Thymus (tissue), 11 donors: ENCODE measurements around the gene LTBP3. TPM values are rescaled to one million over a fixed set of nuclear protein-coding genes. Genes with fewer than 3 reads are reported as not detected.

ENCODE experiments used
- DNase-seq, 9 donors: peaks; one replicate each; pipeline ENCODE4 v3.0.0-alpha.2; 2013; ENCODE audit warnings: low spot score in 9 of 9, low read depth in 6 of 9, missing footprints in 1 of 9
- H3K27ac ChIP-seq, 2 donors: one replicate each; pipeline ENCODE4 v1.5.1; 2013; ENCODE audit warnings: control low read depth in 1 of 2, low read depth in 1 of 2, low read length in 1 of 2, mild to moderate bottlenecking in 1 of 2, moderate library complexity in 1 of 2
- H3K27me3 ChIP-seq, 2 donors: one replicate each; pipeline ENCODE4 v1.5.1; 2013; ENCODE audit warnings: low read length in 1 of 2; ENCODE audit not compliant: control insufficient read depth in 2 of 2, insufficient read depth in 1 of 2
- H3K36me3 ChIP-seq, 2 donors: one replicate each; pipeline ENCODE4 v1.5.1; 2013; ENCODE audit warnings: low read length in 1 of 2, mild to moderate bottlenecking in 1 of 2, moderate library complexity in 1 of 2; ENCODE audit not compliant: control insufficient read depth in 2 of 2, insufficient read depth in 2 of 2
- H3K4me1 ChIP-seq, 2 donors: one replicate each; pipeline ENCODE4 v1.5.1; 2013; ENCODE audit warnings: low read length in 2 of 2; ENCODE audit not compliant: control insufficient read depth in 2 of 2, insufficient read depth in 2 of 2
- H3K4me3 ChIP-seq, 2 donors: one replicate each; pipeline ENCODE4 v1.5.1; 2013; ENCODE audit warnings: low read length in 2 of 2, control low read depth in 1 of 2, mild to moderate bottlenecking in 1 of 2
- H3K9me3 ChIP-seq, 2 donors: one replicate each; pipeline ENCODE4 v1.5.1; 2013; ENCODE audit warnings: low read length in 1 of 2, mild to moderate bottlenecking in 1 of 2; ENCODE audit not compliant: control insufficient read depth in 2 of 2, insufficient read depth in 1 of 2
- WGBS: extraction: QIAGEN DNeasy Blood & Tissue Kit; methylation state at CpG from one replicate; pipeline ENCODE4 v1.1.7; 2013; 5-methylcytosine and 5-hydroxymethylcytosine counted together
- polyA plus RNA-seq: library from polyadenylated mRNA; stranded (reverse); fragments of 200-250 nt; gene quantifications from one replicate; pipeline ENCODE4 v1.2.3, GENCODE V29; 2013
- total RNA-seq: library from RNA; stranded (reverse); fragments of 120-200 nt; gene quantifications from one replicate; pipeline ENCODE4 v1.2.4, GENCODE V29; 2013
- donor health status: healthy.

The LTBP3 gene
- total and polyA plus RNA-seq, 2 donors: 13.3 to 64.6 TPM

GRCh38 chr11:65500387-65501185 lies 57.6 kb downstream of the LTBP3 start:
- Histone ChIP-seq H3K9me3 (no peaks in the 10 kb centered on the region), H3K4me1 (peaks cover 14 to 28% of the 10 kb centered on the region in 2 donors), H3K27me3 (no peaks in the 10 kb centered on the region), H3K27ac (peak overlapping the region; percentile 91 to 100), H3K36me3 (peaks cover 42 to 45% of the 10 kb centered on the region in 2 donors), H3K4me3 (peak overlapping the region; percentile 83 to 100)
- DNase-seq: peak in 4 of 9 donors; percentile 66 to 83 (median 74)
- under 1% methylated on average over 20 of the region's 20 CpGs for WGBS

GRCh38 chr11:65499713-65500386 lies 58.3 kb downstream of the LTBP3 start:
- Histone ChIP-seq H3K4me1 (peaks cover 17 to 28% of the 10 kb centered on the region in 2 donors), H3K27ac (peak overlapping the region; percentile 94 to 100), H3K27me3 (no peaks in the 10 kb centered on the region), H3K9me3 (no peaks in the 10 kb centered on the region), H3K4me3 (peak overlapping the region; percentile 83 to 100), H3K36me3 (peaks cover 35 to 37% of the 10 kb centered on the region in 2 donors)
- DNase-seq: peak in 1 of 9 donors; percentile 42
- WGBS: 1% methylated on average over 3 of the region's 3 CpGs

GRCh38 chr11:65498977-65499712 lies 59.0 kb downstream of the LTBP3 start, which contains the start of gene MALAT1:
TSS of gene MALAT1 (plus strand) at chr11:65499045.
- Histone ChIP-seq H3K27ac (peak within 1 kb of the TSS; percentile 100), H3K4me1 (peaks cover 22 to 32% of the 10 kb centered on the region in 2 donors), H3K27me3 (no peaks in the 10 kb centered on the region), H3K4me3 (peak within 1 kb of the TSS; percentile 83 to 100), H3K36me3 (peaks cover 28 to 30% of the 10 kb centered on the region in 2 donors), H3K9me3 (no peaks in the 10 kb centered on the region)
- WGBS: under 1% methylated on average over 24 of the region's 24 CpGs
- peak; percentile 92 to 99 (median 97) for DNase-seq

GRCh38 chr11:65498727-65498976 lies 59.5 kb downstream of the LTBP3 start:
- under 1% methylated on average over 6 of the region's 6 CpGs for WGBS
- no peak for DNase-seq
- H3K9me3 ChIP-seq: no peaks in the 10 kb centered on the region
- peak overlapping the region; percentile 83 to 100 for H3K4me3 ChIP-seq
- peaks cover 25% of the 10 kb centered on the region in 2 donors for H3K36me3 ChIP-seq
- peaks cover 25 to 36% of the 10 kb centered on the region in 2 donors for H3K4me1 ChIP-seq
- peak overlapping the region; percentile 100 for H3K27ac ChIP-seq
- H3K27me3 ChIP-seq: no peaks in the 10 kb centered on the region

- peaks cover 21 to 24% of the 10 kb centered on the region in 2 donors for H3K36me3 ChIP-seq
- no peaks in the 10 kb centered on the region for H3K27me3 ChIP-seq
- H3K4me1 ChIP-seq: peaks cover 25 to 41% of the 10 kb centered on the region in 2 donors
- peak in 5 of 9 donors; percentile 64 to 90 (median 79) for DNase-seq
- 2% methylated on average over 24 of the region's 24 CpGs for WGBS
- H3K27ac ChIP-seq: peak overlapping the region; percentile 100
- peak overlapping the region; percentile 83 to 100 for H3K4me3 ChIP-seq
- no peaks in the 10 kb centered on the region for H3K9me3 ChIP-seq
Observed at GRCh38 chr11:65498042-65498726, 60.0 kb downstream of the LTBP3 start.

- peak; percentile 95 to 100 (median 98) for DNase-seq
- peak overlapping the region; percentile 83 to 100 for H3K4me3 ChIP-seq
- no peaks in the 10 kb centered on the region for H3K9me3 ChIP-seq
- H3K27ac ChIP-seq: peak overlapping the region; percentile 100
- under 1% methylated on average over 61 of the region's 61 CpGs for WGBS
- H3K4me1 ChIP-seq: peaks cover 25 to 49% of the 10 kb centered on the region in 2 donors
- peaks cover 13 to 16% of the 10 kb centered on the region in 2 donors for H3K36me3 ChIP-seq
- no peaks in the 10 kb centered on the region for H3K27me3 ChIP-seq
Observed at GRCh38 chr11:65497141-65498041, 60.8 kb downstream of the LTBP3 start.

- peaks cover 5 to 11% of the 10 kb centered on the region in 2 donors for H3K36me3 ChIP-seq
- H3K27ac ChIP-seq: peak overlapping the region; percentile 100
- no peaks in the 10 kb centered on the region for H3K9me3 ChIP-seq
- H3K27me3 ChIP-seq: no peaks in the 10 kb centered on the region
- H3K4me3 ChIP-seq: peak overlapping the region; percentile 48 to 100
- WGBS: 41% methylated on average over 15 of the region's 15 CpGs
- H3K4me1 ChIP-seq: peaks cover 25 to 58% of the 10 kb centered on the region in 2 donors
- peak in 2 of 9 donors; percentile 60 to 80 for DNase-seq
Observed at GRCh38 chr11:65496304-65497140, 61.6 kb downstream of the LTBP3 start.
